PC-9 (cell line): ENCODE measurements around the gene SLC1A4. TPM values are rescaled to one million over a fixed set of nuclear protein-coding genes. Genes with fewer than 3 reads are reported as not detected.

Experiments
- BruUV-seq: library from RNA; stranded (reverse); fragments of 400-500 nt; replicated peaks from 2 replicates; lab custom pipeline; 2021; lab: Mats Ljungman, UMichigan
- CTCF ChIA-PET: fragments of 300-600 bp; sonication (Branson Sonifier 250); formaldehyde crosslinking; loops from one replicate; lab custom pipeline; 2022; ENCODE audit warnings: antibody characterized with exemption; lab: Charles Lee
- POLR2A ChIA-PET: fragments of 300-600 bp; sonication (Branson Sonifier 250); formaldehyde crosslinking; loops from one replicate; lab custom pipeline; 2022; ENCODE audit warnings: antibody characterized with exemption; ENCODE audit not compliant: unreplicated experiment; lab: Charles Lee
- DNase-seq, 2 experiments: peaks; one replicate each; pipeline versions ENCODE4 v3.0.0 to v3.0.0-alpha.2; 2015 to 2022; ENCODE audit warnings: mixed read lengths in 1 of 2
- H2AFZ ChIP-seq: fragments of 200-600 bp; sonication (generic); 2 replicates; pipeline ENCODE4 v1.8.1; 2017; ENCODE audit warnings: antibody characterized with exemption
- H3F3A ChIP-seq: fragments of 200-600 bp; sonication (generic); 2 replicates; pipeline ENCODE4 v1.8.1; 2017; ENCODE audit warnings: antibody characterized with exemption, mild to moderate bottlenecking, low read depth; ENCODE audit not compliant: insufficient read depth
- H3K27ac ChIP-seq: fragments of 200-600 bp; sonication (generic); 2 replicates; pipeline ENCODE4 v1.6.1; 2016; ENCODE audit warnings: mixed run types
- H3K27me3 ChIP-seq: fragments of 200-600 bp; sonication (generic); 2 replicates; pipeline ENCODE4 v1.6.1; 2016; ENCODE audit warnings: low read depth, mixed run types; ENCODE audit not compliant: insufficient read depth
- H3K36me3 ChIP-seq: fragments of 200-600 bp; sonication (generic); 2 replicates; pipeline ENCODE4 v1.6.1; 2016; ENCODE audit warnings: low read depth, mixed run types
- H3K4me1 ChIP-seq: fragments of 200-600 bp; sonication (generic); replicated peaks from 2 replicates; pipeline ENCODE4 v1.6.1; 2016; ENCODE audit warnings: mixed run types; ENCODE audit not compliant: insufficient read depth
- H3K4me2 ChIP-seq: fragments of 200-600 bp; sonication (generic); 2 replicates; pipeline ENCODE4 v1.6.1; 2017; ENCODE audit warnings: mixed run types
- H3K4me3 ChIP-seq: fragments of 200-600 bp; sonication (generic); 2 replicates; pipeline ENCODE4 v1.6.1; 2016; ENCODE audit warnings: mixed run types
- H3K79me2 ChIP-seq: fragments of 200-600 bp; sonication (generic); 2 replicates; pipeline ENCODE4 v1.6.1; 2017; ENCODE audit warnings: low read depth, mixed run types
- H3K9me2 ChIP-seq: fragments of 200-600 bp; sonication (generic); 2 replicates; pipeline ENCODE4 v1.8.1; 2017; ENCODE audit warnings: mild to moderate bottlenecking; ENCODE audit not compliant: insufficient read depth
- H3K9me3 ChIP-seq: fragments of 200-600 bp; sonication (generic); 2 replicates; pipeline ENCODE4 v1.8.1; 2016; ENCODE audit warnings: low read depth; ENCODE audit not compliant: insufficient read depth
- H4K20me1 ChIP-seq: fragments of 200-600 bp; sonication (generic); 2 replicates; pipeline ENCODE4 v1.8.1; 2017; ENCODE audit not compliant: insufficient read depth
- EZH2 ChIP-seq: fragments of 200-600 bp; sonication (generic); IDR thresholded peaks from 2 replicates; pipeline ENCODE4 v1.8.0; 2017; ENCODE audit warnings: antibody characterized with exemption, low read depth
- intact Hi-C: fragments of 100-400 bp; cut with micrococcal nuclease; formaldehyde crosslinking; loops from one replicate; pipeline ENCODE4 v1.10.0; 2022; ENCODE audit not compliant: unreplicated experiment
- total RNA-seq: library from RNA; stranded (reverse); gene quantifications from 2 replicates; pipeline ENCODE4 v1.2.3, GENCODE V29; 2021
- TF ChIP-seq, protein P1 (sequence below): fragments of 200-600 bp; sonication (generic); conservative IDR thresholded peaks from 2 replicates; pipeline ENCODE4 v1.6.1; 2017; ENCODE audit warnings: mixed run types, antibody characterized with exemption, mild to moderate bottlenecking, moderate library complexity

The SLC1A4 gene
- total RNA-seq, 1 experiment from 2014 or later: 8.7 TPM

DNA sequence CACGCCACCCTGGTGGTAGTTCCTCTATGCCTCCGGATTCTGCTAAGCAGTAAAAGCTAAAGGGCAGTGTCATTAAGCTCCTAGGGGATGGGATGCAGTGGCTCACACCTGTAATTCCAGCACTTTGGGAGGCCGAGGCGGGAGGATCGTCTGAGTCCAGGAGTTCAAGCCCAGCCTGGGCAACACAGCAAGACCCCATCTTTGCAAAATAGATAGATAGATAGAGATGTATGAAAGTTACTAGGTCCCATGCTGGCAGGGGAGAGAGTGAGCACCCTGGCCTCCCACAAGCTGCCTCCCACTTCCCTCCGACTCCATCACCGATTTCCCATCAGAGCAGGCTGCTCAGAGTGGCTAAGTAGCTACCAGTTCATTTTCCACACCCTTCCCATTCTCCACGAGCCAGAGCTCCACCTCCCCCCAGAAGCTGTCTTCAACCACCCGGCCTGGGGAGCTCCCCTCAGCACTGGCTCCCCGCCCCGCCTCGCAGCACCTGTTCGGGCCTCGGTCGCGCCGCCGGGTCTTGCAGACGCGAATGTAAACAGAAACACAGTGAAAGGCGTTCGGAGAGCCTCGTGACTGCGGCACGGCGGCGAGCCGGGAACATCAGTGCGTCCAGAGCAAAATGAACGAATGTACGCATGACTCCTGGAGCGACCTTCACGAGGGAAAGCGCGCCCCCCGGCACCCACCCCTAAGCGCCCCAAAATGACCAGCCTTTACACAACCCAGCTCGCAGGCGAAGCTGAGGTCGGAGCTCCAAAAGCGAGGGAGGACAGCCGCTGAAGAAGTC lies 66.4 kb downstream of the SLC1A4 start:
- H3K9me2 ChIP-seq: no peaks in the 10 kb centered on the region
- intact Hi-C loops: loop anchor here (5.0 kb wide), 1 partner anchor 172 kb away; the partner anchor contains the start of gene ACTR2
- H4K20me1 ChIP-seq: no peaks in the 10 kb centered on the region; the same call in 1 of the 2 replicates
- ChIA-PET CTCF (interaction anchor here (1.1 kb wide), 1 partner anchor 113 kb away, joined by 5 read pairs; no protein-coding TSS in a partner anchor), POLR2A (interaction anchor here (0.5 to 0.7 kb wide), 5 partner anchors 9 to 153 kb away, joined by 3 to 11 read pairs (median 4); no protein-coding TSS in a partner anchor)
- H3K79me2 ChIP-seq: no peaks in the 10 kb centered on the region
- H3K9me3 ChIP-seq: no peaks in the 10 kb centered on the region
- H3K36me3 ChIP-seq: no peaks in the 10 kb centered on the region
- no TSS peak for BruUV-seq
- H3F3A ChIP-seq: peaks cover 9% of the 10 kb centered on the region; the same call in 1 of the 2 replicates
- peak overlapping the region; percentile 99 for H2AFZ ChIP-seq
- TF ChIP-seq, protein P1, sequence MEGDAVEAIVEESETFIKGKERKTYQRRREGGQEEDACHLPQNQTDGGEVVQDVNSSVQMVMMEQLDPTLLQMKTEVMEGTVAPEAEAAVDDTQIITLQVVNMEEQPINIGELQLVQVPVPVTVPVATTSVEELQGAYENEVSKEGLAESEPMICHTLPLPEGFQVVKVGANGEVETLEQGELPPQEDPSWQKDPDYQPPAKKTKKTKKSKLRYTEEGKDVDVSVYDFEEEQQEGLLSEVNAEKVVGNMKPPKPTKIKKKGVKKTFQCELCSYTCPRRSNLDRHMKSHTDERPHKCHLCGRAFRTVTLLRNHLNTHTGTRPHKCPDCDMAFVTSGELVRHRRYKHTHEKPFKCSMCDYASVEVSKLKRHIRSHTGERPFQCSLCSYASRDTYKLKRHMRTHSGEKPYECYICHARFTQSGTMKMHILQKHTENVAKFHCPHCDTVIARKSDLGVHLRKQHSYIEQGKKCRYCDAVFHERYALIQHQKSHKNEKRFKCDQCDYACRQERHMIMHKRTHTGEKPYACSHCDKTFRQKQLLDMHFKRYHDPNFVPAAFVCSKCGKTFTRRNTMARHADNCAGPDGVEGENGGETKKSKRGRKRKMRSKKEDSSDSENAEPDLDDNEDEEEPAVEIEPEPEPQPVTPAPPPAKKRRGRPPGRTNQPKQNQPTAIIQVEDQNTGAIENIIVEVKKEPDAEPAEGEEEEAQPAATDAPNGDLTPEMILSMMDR: no peak
- no peak for TF ChIP-seq EZH2
- DNase-seq: no peak
- no peaks in the 10 kb centered on the region for H3K27me3 ChIP-seq
- H3K4me1 ChIP-seq: peaks cover 14% of the 10 kb centered on the region
- H3K27ac ChIP-seq: no peak overlapping the region
- H3K4me2 ChIP-seq: peak overlapping the region; percentile 90
- peak overlapping the region; percentile 86 for H3K4me3 ChIP-seq

DNA sequence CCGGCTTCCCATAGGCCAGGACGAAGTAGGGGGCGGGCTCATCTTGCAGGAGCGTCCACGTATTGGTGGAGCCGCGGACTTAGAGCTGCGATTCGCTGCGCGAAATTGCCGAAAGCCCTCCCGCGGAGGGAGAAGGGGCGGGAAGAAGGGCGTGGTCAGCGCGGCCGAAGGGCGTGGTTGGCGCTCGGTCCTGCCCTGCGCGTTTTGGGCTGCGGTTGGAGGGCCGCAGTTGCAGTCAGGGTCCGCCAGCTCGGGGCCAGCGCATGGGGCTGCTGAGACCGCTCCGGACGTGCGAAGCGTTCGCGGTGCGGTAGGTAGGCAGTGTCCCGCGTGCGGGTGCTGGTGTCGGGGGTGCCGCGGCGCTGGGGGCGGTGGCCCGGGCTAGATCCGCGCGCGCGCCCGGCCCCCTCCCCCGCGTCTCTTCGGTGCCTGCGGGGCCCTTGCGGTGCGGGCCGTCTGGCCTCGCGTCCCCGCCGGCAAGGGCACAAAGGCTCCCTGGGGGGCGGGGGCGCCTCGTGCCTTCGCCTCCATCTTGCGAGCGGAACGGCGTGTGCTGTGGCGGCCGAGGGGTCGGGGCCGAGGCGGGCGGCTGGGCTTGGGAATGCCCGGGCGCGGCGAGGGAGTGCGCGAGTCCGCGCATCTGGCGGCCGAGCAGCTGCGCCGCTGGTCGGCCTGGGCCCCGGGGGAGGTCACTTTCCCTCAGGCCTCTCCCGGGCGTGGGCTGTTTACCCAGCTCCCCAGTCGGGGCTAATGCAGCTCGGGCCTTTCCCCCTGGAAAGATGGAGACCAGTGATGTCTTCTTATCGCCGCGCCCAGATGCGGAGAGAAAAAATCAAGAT lies 67.2 kb downstream of the SLC1A4 start, which contains the start of gene CEP68:
TSS of gene CEP68 (plus strand) at position 202 of the 839 bp plus-strand sequence. CDS start 13,029 bp downstream, outside the sequence.
- ChIA-PET POLR2A (interaction anchor here (0.5 to 0.7 kb wide), 4 partner anchors 10 to 152 kb away, joined by 3 to 11 read pairs (median 4); no protein-coding TSS in a partner anchor), CTCF (interaction anchor here (0.6 to 1.1 kb wide), 2 partner anchors 112 to 171 kb away, joined by 5 read pairs; partner anchors contain the start of gene ACTR2)
- Histone ChIP-seq H2AFZ (peak within 1 kb of the TSS; percentile 99), H3K36me3 (no peaks in the 10 kb centered on the region), H3K4me2 (peak within 1 kb of the TSS; percentile 90), H3K27ac (no peak within 1 kb of the TSS), H3K4me3 (peak within 1 kb of the TSS; percentile 86), H3K79me2 (no peaks in the 10 kb centered on the region), H3K9me2 (no peaks in the 10 kb centered on the region), H3F3A (peaks cover 9% of the 10 kb centered on the region; the same call in 1 of the 2 replicates), H4K20me1 (no peaks in the 10 kb centered on the region; the same call in 1 of the 2 replicates), H3K4me1 (peaks cover 14% of the 10 kb centered on the region), H3K27me3 (no peaks in the 10 kb centered on the region), H3K9me3 (no peaks in the 10 kb centered on the region)
- peak; percentile 95 to 97 for DNase-seq
- BruUV-seq: no TSS peak
- intact Hi-C loops: loop anchor here (5.0 kb wide), 1 partner anchor 171 kb away; the partner anchor contains the start of gene ACTR2
- TF ChIP-seq EZH2: no peak
- TF ChIP-seq, protein P1: no peak

- Histone ChIP-seq H3K27ac (no peak overlapping the region), H2AFZ (peak overlapping the region; percentile 99; the same call in 1 of the 2 replicates), H3K36me3 (no peaks in the 10 kb centered on the region), H3F3A (peaks cover 9% of the 10 kb centered on the region; the same call in 1 of the 2 replicates), H3K4me2 (peak overlapping the region; percentile 90), H3K9me3 (no peaks in the 10 kb centered on the region), H4K20me1 (no peaks in the 10 kb centered on the region; the same call in 1 of the 2 replicates), H3K27me3 (no peaks in the 10 kb centered on the region), H3K4me1 (peaks cover 14% of the 10 kb centered on the region), H3K79me2 (no peaks in the 10 kb centered on the region), H3K9me2 (no peaks in the 10 kb centered on the region), H3K4me3 (peak overlapping the region; percentile 86)
- intact Hi-C loops: loop anchor here (5.0 kb wide), 1 partner anchor 170 kb away; the partner anchor contains the start of gene ACTR2
- BruUV-seq: no TSS peak
- CTCF ChIA-PET: no interaction called here
- TF ChIP-seq EZH2: no peak
- TF ChIP-seq, protein P1: no peak
- POLR2A ChIA-PET: interaction anchor here (0.6 kb wide), 1 partner anchor 199 kb away, joined by 7 read pairs; no protein-coding TSS in a partner anchor
- DNase-seq: no peak
These were observed 67.8 kb downstream of the SLC1A4 start for GRCh38 chr2:65057054-65057375.
